DOHH2 (cell line): ENCODE measurements around the gene SLC2A13.

ENCODE experiments used
- H3F3A ChIP-seq: fragments of 200-600 bp; sonication (generic), shearing (Covaris generic); 2 replicates; pipeline ENCODE4 v1.6.0; 2016; ENCODE audit warnings: antibody characterized with exemption, mild to moderate bottlenecking; ENCODE audit not compliant: control insufficient read depth, insufficient read depth
- H3K27ac ChIP-seq: fragments of 200-600 bp; sonication (generic); 2 replicates; pipeline ENCODE4 v1.5.1; 2014; ENCODE audit warnings: low read depth, mild to moderate bottlenecking, low read length, moderate library complexity
- H3K27me3 ChIP-seq: fragments of 200-600 bp; sonication (generic); 2 replicates; pipeline ENCODE4 v1.6.1; 2014; ENCODE audit warnings: mild to moderate bottlenecking, low read length, mixed read lengths; ENCODE audit not compliant: control insufficient read depth
- H3K36me3 ChIP-seq: fragments of 200-600 bp; sonication (generic); 2 replicates; pipeline ENCODE4 v1.6.1; 2014; ENCODE audit warnings: mild to moderate bottlenecking, low read length, moderate library complexity, mixed read lengths; ENCODE audit not compliant: control insufficient read depth
- H3K4me1 ChIP-seq: fragments of 200-600 bp; sonication (generic); 2 replicates; pipeline ENCODE4 v1.6.1; 2014; ENCODE audit warnings: mild to moderate bottlenecking, low read length, mixed read lengths; ENCODE audit not compliant: control insufficient read depth
- H3K4me2 ChIP-seq: fragments of 200-600 bp; sonication (generic); 2 replicates; pipeline ENCODE4 v1.6.0; 2014; ENCODE audit warnings: mild to moderate bottlenecking, low read length, moderate library complexity
- H3K4me3 ChIP-seq: fragments of 200-600 bp; sonication (generic); 2 replicates; pipeline ENCODE4 v1.5.1; 2014; ENCODE audit warnings: mild to moderate bottlenecking, low read length, mixed read lengths
- H3K79me2 ChIP-seq: fragments of 200-600 bp; sonication (generic); 2 replicates; pipeline ENCODE4 v1.6.1; 2014; ENCODE audit warnings: mild to moderate bottlenecking, low read length, mixed read lengths; ENCODE audit not compliant: control insufficient read depth
- H3K9me2 ChIP-seq: fragments of 200-600 bp; sonication (generic); replicated peaks from 2 replicates; pipeline ENCODE4 v1.6.1; 2014; ENCODE audit warnings: mild to moderate bottlenecking, low read length, mixed read lengths; ENCODE audit not compliant: control insufficient read depth
- H3K9me3 ChIP-seq: fragments of 200-600 bp; sonication (generic); 2 replicates; pipeline ENCODE4 v1.6.1; 2014; ENCODE audit warnings: antibody characterized with exemption, low read length, mixed read lengths; ENCODE audit not compliant: control insufficient read depth, insufficient read depth
- H4K20me1 ChIP-seq: fragments of 200-600 bp; sonication (generic); 2 replicates; pipeline ENCODE4 v1.6.0; 2014; ENCODE audit warnings: low read depth, mild to moderate bottlenecking, antibody characterized with exemption, low read length, moderate library complexity; ENCODE audit not compliant: control insufficient read depth, insufficient read depth
- CTCF ChIP-seq: fragments of 200-600 bp; sonication (generic); IDR thresholded peaks from one replicate; pipeline ENCODE4 v1.5.1; 2014; ENCODE audit warnings: antibody characterized with exemption, mild to moderate bottlenecking, low read depth, low read length; ENCODE audit not compliant: poor library complexity, severe bottlenecking
- EZH2phosphoT487 ChIP-seq: fragments of 200-600 bp; sonication (generic); IDR thresholded peaks from 2 replicates; pipeline ENCODE4 v1.6.1; 2017; ENCODE audit warnings: borderline replicate concordance, mild to moderate bottlenecking, antibody characterized with exemption, low read length, moderate library complexity, mixed read lengths

Gene SLC2A13

GRCh38 chr12:39887856-39888255, 218.0 kb downstream of the SLC2A13 start:
- Histone ChIP-seq H3K27ac (no peak overlapping the region), H3F3A (no peaks in the 10 kb centered on the region), H3K27me3 (no peaks in the 10 kb centered on the region), H3K9me3 (no peaks in the 10 kb centered on the region), H3K4me2 (no peak overlapping the region), H3K36me3 (no peaks in the 10 kb centered on the region), H4K20me1 (no peaks in the 10 kb centered on the region), H3K4me1 (no peaks in the 10 kb centered on the region), H3K79me2 (no peaks in the 10 kb centered on the region), H3K4me3 (no peak overlapping the region), H3K9me2 (no peaks in the 10 kb centered on the region)
- TF ChIP-seq CTCF (no peak), EZH2phosphoT487 (no peak)

- H3K4me1 ChIP-seq, result no peaks in the 10 kb centered on the region
- H3K9me2 ChIP-seq, result no peaks in the 10 kb centered on the region
- no peaks in the 10 kb centered on the region for H3K9me3 ChIP-seq
- no peaks in the 10 kb centered on the region for H3F3A ChIP-seq
- H3K4me2 ChIP-seq, result no peak overlapping the region
- H3K27me3 ChIP-seq, result no peaks in the 10 kb centered on the region
- TF ChIP-seq EZH2phosphoT487, result no peak
- no peak for TF ChIP-seq CTCF
- H3K79me2 ChIP-seq, result no peaks in the 10 kb centered on the region
- H3K27ac ChIP-seq, result no peak overlapping the region
- no peaks in the 10 kb centered on the region for H3K36me3 ChIP-seq
- H4K20me1 ChIP-seq, result no peaks in the 10 kb centered on the region
- no peak overlapping the region for H3K4me3 ChIP-seq
These were observed 219.8 kb downstream of the SLC2A13 start for GRCh38 chr12:39886106-39886505.

GRCh38 chr12:39884616-39885125, 221.2 kb downstream of the SLC2A13 start:
- H3F3A ChIP-seq, result no peaks in the 10 kb centered on the region
- peaks cover 3% of the 10 kb centered on the region; the same call in 1 of the 2 replicates for H3K9me3 ChIP-seq
- TF ChIP-seq EZH2phosphoT487 (no peak), CTCF (no peak)
- H3K79me2 ChIP-seq, result no peaks in the 10 kb centered on the region
- H3K27me3 ChIP-seq, result no peaks in the 10 kb centered on the region
- H3K27ac ChIP-seq, result no peak overlapping the region
- H3K4me1 ChIP-seq, result no peaks in the 10 kb centered on the region
- H3K9me2 ChIP-seq, result no peaks in the 10 kb centered on the region
- H3K4me3 ChIP-seq, result no peak overlapping the region
- H4K20me1 ChIP-seq, result no peaks in the 10 kb centered on the region
- H3K36me3 ChIP-seq, result no peaks in the 10 kb centered on the region
- H3K4me2 ChIP-seq, result no peak overlapping the region
